GM20000 (cell line): ENCODE results near the gene XPR1.

Experiments
- DNase-seq: peaks from one replicate; pipeline ENCODE4 v3.0.0; 2012; ENCODE audit warnings: low spot score
- CTCF ChIP-seq: IDR thresholded peaks from 2 replicates; pipeline ENCODE4 v1.5.1; 2012; ENCODE audit warnings: mild to moderate bottlenecking, control low read depth; ENCODE audit errors: extremely low read depth, missing control alignments

The XPR1 gene

GRCh38 chr1:180775801-180776200 lies 144.0 kb downstream of the XPR1 start:
- no peak for TF ChIP-seq CTCF
- no peak for DNase-seq

DNA sequence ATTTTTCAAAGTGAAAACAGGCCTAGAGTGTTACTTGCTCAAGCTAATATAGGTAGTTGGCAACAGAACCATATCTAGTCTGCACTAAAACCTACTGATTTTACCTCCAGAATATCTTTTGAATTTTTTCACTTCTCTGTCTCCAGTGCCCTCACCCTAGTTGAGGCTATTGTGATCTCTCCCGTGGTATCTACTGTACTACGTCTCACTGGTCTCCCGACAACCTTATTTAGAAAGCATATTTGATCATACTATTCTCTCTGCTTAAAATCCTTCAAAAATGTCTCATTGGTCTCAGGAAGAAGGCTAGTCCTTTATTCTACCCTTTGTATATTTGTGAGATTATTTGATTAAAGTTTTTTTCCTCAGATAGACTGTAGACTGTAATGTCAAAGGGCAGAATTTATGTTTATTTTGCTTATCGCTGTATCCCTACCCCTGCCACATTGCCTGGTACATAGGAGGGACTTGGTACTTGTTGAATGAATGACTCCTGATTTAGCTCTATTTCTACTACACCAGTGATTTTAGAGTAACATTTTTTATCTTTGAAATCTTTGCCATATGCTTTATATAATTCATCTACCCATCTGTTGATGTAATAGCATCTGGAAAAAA lies 145.4 kb downstream of the XPR1 start:
- no peak for DNase-seq
- no peak for TF ChIP-seq CTCF

- DNase-seq, result peak; percentile 26
Observed at GRCh38 chr1:180778782-180779398, 147.1 kb downstream of the XPR1 start.

DNA sequence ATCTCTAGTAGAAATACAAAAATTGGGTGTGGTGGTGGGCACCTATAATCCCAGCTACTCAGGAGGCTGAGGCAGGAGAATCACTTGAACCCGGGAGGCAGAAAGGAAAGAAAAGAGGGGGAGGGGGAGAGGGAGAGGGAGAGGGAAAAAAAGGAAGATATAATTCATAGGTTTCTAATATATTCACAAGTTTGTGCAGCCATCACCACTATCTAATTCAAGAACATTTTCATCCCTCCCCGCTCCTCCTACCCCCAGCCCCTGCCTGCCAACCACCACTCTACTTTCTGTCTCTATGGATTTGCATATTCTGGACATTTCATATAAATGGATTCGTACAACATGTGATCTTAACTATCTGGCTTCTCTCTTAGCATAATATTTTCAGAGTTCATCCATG lies 147.8 kb downstream of the XPR1 start:
- DNase-seq, result no peak
- TF ChIP-seq CTCF, result no peak

More at GRCh38 chr1:180778782-180779398, 147.1 kb downstream of the XPR1 start:
- peak; percentile 44 for TF ChIP-seq CTCF

DNA sequence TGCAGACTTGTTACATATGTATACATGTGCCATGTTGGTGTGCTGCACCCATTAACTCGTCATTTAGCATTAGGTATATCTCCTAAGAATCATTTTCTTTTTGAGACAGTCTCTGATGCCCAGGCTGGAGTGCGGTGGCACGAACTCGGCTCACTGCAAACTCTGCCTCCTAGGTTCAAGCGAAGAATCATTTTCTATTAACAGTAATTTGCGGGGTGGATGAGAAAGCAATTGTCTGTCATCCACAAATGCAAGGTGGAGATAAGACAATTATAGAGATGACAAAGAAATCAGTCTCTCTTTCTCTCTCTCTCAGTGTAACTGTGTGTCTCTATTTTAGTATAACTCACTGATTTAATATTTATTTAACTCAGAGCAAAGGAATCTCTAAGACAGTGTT lies 149.9 kb downstream of the XPR1 start:
- no peak for DNase-seq
- no peak for TF ChIP-seq CTCF

GRCh38 chr1:180785291-180785690 lies 153.5 kb downstream of the XPR1 start:
- no peak for DNase-seq
- TF ChIP-seq CTCF, result no peak

DNA sequence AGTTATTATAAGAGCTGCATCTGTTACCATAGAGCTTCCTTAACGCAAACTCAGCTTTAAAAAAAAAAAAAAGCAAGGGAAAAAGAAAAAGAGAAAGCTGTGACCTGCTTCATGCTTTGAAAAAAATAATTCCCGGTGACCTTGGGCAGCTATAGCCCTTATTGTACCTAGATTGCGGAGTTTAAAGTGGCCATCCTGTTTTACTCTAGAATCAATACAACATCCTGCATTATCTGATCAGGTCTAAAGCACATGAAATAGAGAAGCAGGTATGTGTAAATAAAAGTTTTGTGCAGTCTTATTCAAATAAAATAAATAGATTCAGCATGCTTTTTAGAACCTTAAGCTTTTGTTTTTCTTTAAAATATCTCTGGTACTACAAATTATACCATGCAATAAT lies 154.1 kb downstream of the XPR1 start:
- no peak for TF ChIP-seq CTCF
- no peak for DNase-seq
